HS-5 (cell line): ENCODE measurements around the gene ADD1.
"Not testable (repeated sequence)": the region's sequence is repeated elsewhere in the genome, so short reads cannot be mapped to it uniquely, and the experiment has no call there.

Experiments
- DNase-seq: peaks from one replicate; pipeline ENCODE4 v3.0.0-alpha.2; 2012; ENCODE audit warnings: low read depth

Gene ADD1

DNA sequence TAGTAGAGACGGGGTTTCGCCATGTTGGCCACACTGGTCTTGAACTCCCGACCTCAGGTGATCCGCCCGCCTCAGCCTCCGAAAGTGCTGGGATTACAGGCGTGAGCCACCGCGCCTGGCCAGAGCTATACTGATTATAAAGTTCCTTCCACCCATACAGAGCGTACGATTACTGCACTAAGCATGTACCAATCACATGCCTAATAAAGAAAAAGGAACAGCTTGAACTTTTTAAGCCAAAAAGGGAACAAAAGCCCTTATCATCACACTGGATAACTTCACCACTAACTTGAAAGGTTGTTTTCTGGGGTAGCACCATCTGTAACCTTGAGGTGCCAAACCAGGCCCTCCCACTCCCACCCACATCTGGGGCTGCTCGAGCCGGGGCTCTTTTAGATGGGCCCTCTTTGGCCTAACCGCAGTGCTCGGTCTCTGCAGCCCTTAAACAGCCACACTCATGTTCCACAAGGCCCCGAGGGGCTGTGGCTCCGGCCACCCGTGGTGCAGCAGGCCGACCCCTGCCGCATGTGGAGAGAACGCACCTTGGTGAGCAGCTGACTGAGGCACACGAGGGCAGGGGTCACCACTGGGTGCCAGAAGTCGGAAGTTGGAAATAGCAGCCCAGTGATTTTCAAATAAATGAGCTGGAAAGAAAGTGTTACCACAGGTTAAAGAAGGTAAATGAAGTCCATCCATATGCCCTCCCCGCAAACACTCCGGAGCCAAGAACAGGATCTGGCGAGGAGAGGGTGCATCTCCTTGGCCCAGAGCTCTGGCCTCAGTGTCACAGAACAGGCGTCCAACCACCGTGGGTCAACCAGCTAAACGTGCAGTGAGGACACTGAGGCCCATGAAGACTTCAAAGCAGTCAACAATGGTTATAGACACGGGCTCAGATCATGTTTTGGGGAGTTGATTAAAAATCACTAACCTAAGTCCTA is 101.2 kb downstream of the ADD1 start:
- no peak for DNase-seq

GRCh38 chr4:2945619-2946604 is 102.3 kb downstream of the ADD1 start:
- not testable (repeated sequence) for DNase-seq

DNA sequence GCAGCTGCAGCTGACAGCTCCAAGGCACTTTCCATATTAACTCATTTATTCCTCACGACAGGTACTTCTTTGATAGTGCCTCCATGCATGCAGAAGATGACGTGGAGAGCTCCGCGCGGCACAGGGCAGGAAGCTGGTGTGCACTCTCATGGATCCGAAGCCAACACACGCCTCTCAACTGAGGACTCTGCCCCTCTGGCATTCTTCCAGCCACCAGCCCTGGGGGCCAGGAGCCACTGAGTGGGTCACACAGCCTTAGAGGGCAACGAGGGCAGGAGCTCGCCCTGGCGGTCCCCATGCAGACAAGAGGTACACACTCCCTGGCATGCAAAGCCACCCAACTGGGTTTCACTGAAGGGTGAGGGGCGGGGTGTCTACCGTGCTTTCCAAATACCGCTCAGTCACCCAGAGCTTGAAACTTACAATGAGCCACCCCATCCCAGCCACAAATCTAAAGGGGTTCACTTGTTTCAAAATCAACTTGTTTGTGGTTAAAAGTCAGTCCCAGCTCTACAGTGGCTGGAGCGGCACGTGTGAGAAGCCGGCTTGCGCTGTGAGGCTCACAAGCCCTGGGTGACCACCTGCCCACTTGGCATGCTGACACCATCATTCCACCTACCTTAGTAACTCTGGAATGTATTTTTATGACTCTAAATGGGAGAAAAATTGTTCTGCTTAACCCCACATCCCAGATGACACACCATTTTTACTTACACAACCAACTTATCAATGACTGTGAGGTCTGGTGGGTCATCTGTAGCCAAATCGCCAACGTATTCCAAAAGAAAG is 103.4 kb downstream of the ADD1 start:
- no peak for DNase-seq

DNA sequence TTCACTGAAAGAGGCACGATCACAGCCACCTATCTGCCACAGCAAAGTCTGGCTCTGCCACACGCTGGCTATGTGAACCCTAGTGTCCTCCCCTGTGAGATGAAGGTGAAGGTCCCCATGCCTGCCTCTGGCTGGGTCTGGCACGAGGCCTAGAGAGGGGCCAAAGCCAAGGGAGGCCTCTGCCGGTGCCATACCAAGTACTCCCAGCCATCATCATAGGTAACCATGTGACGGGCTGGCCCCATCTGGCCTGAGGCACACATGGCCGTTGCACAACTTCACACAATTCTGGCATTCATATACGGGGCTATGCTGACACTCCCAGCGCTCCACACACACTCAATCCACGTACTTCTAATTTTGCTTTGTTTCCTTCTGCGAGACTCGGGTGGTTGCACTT is 104.3 kb downstream of the ADD1 start:
- DNase-seq = no peak

DNA sequence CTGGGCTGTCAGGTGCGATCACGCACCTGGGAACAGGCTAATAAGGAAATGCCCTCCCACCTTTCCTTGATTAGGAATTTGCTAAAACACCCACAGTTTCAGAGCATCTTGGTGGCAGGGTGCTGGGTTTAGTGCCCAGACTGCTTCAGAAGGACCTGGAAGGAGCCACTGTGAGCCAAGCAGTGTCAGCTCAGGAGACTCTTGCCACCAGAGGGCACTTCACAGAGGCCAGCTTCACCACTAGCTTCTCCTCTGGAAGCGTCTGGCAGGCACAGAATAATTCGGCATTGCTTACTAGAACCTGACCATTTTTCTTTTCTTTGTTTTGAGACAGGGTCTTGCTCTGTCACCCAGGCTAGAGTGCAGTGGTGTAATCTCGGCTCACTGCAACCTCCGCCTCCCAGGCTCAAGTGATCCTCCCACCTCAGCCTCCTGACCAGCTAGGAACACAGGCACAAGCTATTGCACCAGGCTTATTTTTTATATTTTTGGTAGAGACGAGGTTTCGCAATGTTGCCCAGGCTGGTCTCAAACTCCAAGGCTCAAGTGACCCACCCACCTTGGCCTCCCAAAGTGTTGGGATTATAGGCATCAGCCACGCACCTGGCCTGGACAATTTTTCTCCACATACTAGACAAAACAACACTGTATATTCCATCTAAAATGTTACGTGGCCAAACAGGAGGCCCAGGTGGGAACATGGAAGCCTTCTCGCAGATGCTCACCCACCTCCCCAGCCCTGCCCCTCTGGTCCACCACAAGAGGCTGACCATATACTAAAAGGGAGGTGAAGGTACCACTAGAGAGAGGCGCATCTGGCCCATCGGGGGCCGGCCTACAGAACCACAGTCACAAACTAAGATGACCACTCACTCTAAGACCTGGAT is 105.5 kb downstream of the ADD1 start:
- DNase-seq = no peak

- DNase-seq = no peak
Observed at GRCh38 chr4:2949782-2950125, 106.1 kb downstream of the ADD1 start.

DNA sequence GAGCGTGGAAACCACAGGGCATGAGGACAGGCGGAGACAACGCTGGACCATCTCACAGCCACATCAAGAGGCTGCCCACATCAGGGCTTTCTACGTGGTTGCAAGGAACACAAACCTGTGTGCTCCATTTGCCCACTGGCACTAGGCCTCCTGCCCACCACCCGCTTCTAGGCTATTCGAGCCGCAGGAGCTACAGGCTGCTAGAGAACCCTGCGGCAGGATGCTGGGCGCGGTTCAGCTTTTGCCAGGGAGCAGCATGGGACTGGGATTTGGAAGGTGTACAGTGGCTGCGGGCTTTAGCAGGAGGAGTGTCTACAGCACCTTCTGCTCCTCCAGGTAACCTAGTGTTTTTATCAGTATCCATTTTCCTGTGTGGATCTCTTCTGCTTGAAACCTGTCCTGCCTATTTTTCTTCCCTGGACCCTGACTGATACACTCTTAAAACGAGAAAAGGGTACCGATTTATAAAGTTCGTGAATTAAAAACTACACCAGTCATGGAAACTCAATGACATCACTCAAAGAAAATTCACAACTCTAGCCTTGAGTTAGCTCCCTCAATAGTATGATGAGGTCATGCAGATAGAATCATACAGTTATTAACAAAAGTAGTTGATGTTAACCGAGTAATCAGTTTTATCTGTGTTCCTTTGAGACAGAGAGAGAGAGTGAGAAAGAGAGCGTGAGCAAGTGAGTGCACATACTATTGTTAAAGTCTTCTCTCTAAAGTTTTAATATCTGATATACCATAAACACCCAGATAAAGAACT is 106.8 kb downstream of the ADD1 start:
- DNase-seq = no peak

DNA sequence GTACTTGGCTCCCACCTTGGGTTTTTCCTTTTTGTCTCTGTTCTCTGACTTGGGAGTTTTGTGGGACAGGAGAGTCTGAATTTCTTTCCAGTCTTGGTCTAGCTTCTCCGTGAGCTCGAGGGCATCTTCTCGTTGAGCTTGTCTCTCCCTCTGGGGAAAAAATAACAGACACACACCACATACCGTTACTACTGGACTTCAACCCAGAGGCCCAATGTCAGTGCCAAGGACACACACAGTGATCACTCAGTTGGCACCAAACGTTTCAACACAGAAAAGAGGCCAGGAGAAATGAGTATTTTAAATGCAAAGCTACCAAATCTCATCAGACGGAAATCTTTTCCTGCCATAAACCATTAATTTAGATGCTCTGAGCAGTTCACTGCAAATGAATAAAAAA is 109.9 kb downstream of the ADD1 start:
- no peak for DNase-seq

GRCh38 chr4:2954358-2955185 is 110.9 kb downstream of the ADD1 start:
- DNase-seq = no peak

GRCh38 chr4:2955186-2956044 is 111.8 kb downstream of the ADD1 start:
- not testable (repeated sequence) for DNase-seq

DNA sequence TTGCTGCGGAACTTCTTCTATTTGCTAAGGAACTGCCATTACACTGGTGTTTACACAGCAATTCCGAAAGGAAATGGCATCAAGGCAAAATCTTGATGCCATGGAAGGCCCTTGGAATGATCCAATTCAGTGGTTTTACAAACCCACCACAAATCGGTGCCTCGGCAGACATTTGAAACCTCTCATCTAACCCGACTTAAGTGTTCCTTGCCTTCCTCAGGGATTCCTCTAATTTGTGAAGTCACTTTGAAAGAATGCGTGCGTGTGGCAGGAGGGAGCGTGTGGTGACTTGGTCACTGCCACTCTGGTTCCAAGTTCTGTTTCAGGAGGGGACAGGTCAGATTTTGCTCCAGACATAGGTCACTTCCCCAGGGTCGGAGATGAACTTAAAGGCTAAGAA is 114.8 kb downstream of the ADD1 start:
- DNase-seq = no peak

- not testable (repeated sequence) for DNase-seq
Observed at GRCh38 chr4:2960450-2960849, 116.8 kb downstream of the ADD1 start.

GRCh38 chr4:2961421-2961810 is 117.8 kb downstream of the ADD1 start:
- DNase-seq = no peak

DNA sequence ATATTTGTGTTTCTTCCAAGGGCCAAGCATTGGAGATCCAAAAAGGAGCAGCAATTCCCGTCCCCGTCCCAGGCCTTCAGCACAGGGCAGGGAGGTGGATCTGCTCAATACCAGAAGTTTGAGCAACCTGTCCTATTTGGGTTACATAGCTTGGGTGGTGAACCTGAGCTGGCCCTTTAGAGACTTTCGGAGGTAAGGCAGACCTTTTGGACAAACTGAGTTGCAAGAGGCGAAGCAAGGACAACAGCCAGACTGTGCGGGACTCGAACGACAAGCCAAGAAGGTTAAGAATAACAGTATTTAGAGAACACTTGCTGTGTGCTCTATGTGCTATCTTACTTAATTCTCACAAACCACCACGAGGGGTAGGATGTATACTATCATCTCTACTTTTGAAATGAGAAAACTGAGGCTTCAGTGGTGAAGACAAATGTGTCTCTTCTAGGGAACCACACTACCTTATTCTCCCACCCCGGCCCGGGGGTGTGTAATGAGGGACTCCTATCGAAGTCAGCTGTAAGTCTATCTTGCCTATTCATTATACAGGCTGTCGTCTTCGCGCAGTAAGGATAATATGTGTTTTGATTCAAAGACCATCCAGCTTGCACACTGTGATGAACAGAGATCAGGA is 118.3 kb downstream of the ADD1 start:
- no peak for DNase-seq

- no peak for DNase-seq
Observed at GRCh38 chr4:2962614-2963174, 119.0 kb downstream of the ADD1 start.

DNA sequence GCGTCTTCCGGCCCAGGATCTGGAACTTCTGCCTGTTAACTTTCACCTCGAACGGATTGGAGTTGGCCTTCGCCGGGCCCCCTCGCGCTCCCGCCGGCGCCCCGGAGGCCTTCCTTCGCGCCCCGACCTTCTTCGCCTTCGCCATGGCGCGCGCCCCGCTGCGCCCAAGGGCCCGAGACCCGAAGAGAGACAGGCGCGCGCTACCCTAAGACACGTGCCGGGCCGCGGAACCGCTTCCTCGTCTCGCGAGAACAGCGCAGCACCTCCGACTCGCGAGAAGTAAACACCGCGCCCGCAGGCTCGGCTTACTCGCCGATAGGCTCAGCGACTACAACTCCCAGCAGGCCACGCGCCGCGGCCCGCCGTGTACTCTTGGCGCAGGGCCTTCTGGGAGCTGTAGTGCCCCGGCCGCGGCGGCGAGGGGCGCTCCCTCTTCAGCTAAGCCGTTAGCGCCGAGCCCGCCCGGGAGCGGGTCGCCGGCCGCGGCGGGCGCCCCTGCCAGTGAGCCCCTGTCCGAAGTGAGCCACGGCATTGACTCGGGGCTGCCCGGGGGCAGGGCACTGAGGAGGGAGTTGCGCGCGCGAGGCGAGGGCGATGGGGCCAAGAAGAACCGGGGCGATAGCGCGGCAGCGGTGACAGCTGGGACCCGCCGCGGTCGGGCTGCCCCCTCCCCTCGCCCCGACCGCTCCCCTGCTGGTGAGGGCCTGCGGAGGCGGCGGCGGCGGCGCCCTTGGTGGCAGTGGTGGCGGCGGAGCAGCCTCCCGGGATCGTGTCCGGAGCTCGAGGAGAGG is 119.7 kb downstream of the ADD1 start, which contains the start of the genes GRK4 and NOP14:
Gene GRK4, plus strand, starts transcription at position 397 of the 791 bp plus-strand sequence. CDS start 500 bp downstream, outside the sequence.
Gene NOP14, minus strand, starts transcription at position 232 of the 791 bp plus-strand sequence. Its CDS starts 87 bp downstream, at position 145.
- DNase-seq = peak; percentile 83
